Nucleus accumbens (tissue), 56 donors: Measurements from ENCODE around the gene ARHGAP22.

ENCODE experiments used
- DNase-seq, 56 donors: peaks; one replicate each; lab custom pipeline; 2025; lab: John Stamatoyannopoulos, UW

The ARHGAP22 gene

GRCh38 chr10:48538611-48539010 is 66.3 kb downstream of the ARHGAP22 start:
- no peak for DNase-seq

GRCh38 chr10:48536916-48537890 is 67.7 kb downstream of the ARHGAP22 start:
- DNase-seq = no peak

- DNase-seq = no peak
Measured at GRCh38 chr10:48536156-48536500, 68.7 kb downstream of the ARHGAP22 start.

- DNase-seq = no peak
Measured at GRCh38 chr10:48535416-48536155, 69.3 kb downstream of the ARHGAP22 start.

GRCh38 chr10:48533951-48534720 is 70.7 kb downstream of the ARHGAP22 start:
- DNase-seq = peak in 5 of 56 donors; percentile 24 to 32 (median 24)

GRCh38 chr10:48533540-48533939 is 71.3 kb downstream of the ARHGAP22 start:
- no peak for DNase-seq

- DNase-seq = no peak
Measured at GRCh38 chr10:48531486-48531885, 73.4 kb downstream of the ARHGAP22 start.

- DNase-seq = no peak
Measured at GRCh38 chr10:48529331-48529730, 75.5 kb downstream of the ARHGAP22 start.

- no peak for DNase-seq
Measured at GRCh38 chr10:48527756-48528155, 77.1 kb downstream of the ARHGAP22 start.

GRCh38 chr10:48526846-48527505 is 77.9 kb downstream of the ARHGAP22 start:
- no peak for DNase-seq

- DNase-seq = peak in 1 of 56 donors; percentile 29
Measured at GRCh38 chr10:48526011-48526821, 78.7 kb downstream of the ARHGAP22 start.

GRCh38 chr10:48525113-48525512 is 79.8 kb downstream of the ARHGAP22 start:
- no peak for DNase-seq

- peak in 1 of 56 donors; percentile 41 for DNase-seq
Measured at GRCh38 chr10:48523820-48524758, 80.8 kb downstream of the ARHGAP22 start.

- peak in 5 of 56 donors; percentile 23 to 47 (median 32) for DNase-seq
Measured at GRCh38 chr10:48523212-48523819, 81.6 kb downstream of the ARHGAP22 start.

- no peak for DNase-seq
Measured at GRCh38 chr10:48522011-48522765, 82.7 kb downstream of the ARHGAP22 start.

GRCh38 chr10:48520594-48520993 is 84.3 kb downstream of the ARHGAP22 start:
- no peak for DNase-seq

GRCh38 chr10:48520184-48520506 is 84.7 kb downstream of the ARHGAP22 start:
- no peak for DNase-seq
